GM12874 (cell line): Measurements from ENCODE around the gene NLRX1.

ENCODE experiments used
- TF ChIP-seq, protein P1 (sequence below): IDR thresholded peaks from 2 replicates; pipeline ENCODE4 v1.5.1; 2011; ENCODE audit warnings: low read depth, mild to moderate bottlenecking, control low read depth, low read length, moderate library complexity; ENCODE audit not compliant: insufficient read depth

The NLRX1 gene

GRCh38 chr11:119168471-119169281, at the start of gene NLRX1:
TSS of gene NLRX1 (plus strand) at chr11:119168725. CDS start at chr11:119171404, 2,679 bp downstream.
- TF ChIP-seq, protein P1, sequence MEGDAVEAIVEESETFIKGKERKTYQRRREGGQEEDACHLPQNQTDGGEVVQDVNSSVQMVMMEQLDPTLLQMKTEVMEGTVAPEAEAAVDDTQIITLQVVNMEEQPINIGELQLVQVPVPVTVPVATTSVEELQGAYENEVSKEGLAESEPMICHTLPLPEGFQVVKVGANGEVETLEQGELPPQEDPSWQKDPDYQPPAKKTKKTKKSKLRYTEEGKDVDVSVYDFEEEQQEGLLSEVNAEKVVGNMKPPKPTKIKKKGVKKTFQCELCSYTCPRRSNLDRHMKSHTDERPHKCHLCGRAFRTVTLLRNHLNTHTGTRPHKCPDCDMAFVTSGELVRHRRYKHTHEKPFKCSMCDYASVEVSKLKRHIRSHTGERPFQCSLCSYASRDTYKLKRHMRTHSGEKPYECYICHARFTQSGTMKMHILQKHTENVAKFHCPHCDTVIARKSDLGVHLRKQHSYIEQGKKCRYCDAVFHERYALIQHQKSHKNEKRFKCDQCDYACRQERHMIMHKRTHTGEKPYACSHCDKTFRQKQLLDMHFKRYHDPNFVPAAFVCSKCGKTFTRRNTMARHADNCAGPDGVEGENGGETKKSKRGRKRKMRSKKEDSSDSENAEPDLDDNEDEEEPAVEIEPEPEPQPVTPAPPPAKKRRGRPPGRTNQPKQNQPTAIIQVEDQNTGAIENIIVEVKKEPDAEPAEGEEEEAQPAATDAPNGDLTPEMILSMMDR, result peak; percentile 96

DNA sequence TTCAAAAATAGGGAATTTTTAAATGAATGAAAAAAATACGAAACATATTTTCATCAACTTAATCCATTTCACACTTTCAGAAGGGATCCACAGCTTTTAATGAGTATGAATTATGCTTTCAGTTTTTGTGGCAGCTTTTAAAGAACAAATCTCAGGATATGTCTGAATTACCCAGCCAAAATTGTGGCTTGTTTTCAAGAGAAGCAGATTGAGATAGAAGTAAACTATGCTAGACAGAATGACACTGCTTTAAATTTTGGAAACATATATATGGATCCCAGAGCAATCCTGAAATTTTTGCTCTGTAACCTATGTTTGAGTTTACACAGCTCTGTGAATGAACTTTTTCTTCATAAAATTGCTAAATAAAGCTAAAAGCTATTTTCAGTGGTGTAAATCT, 49.6 kb upstream of the NLRX1 start:
- TF ChIP-seq, protein P1, result no peak

- TF ChIP-seq, protein P1, result no peak
Measured at GRCh38 chr11:119120639-119121007, 47.9 kb upstream of the NLRX1 start.

- TF ChIP-seq, protein P1, result no peak
Measured at GRCh38 chr11:119121008-119121810, 47.3 kb upstream of the NLRX1 start, which contains the start of gene HINFP. TSS of gene HINFP (plus strand) at chr11:119121580. CDS start at chr11:119126945, 5,365 bp downstream.

DNA sequence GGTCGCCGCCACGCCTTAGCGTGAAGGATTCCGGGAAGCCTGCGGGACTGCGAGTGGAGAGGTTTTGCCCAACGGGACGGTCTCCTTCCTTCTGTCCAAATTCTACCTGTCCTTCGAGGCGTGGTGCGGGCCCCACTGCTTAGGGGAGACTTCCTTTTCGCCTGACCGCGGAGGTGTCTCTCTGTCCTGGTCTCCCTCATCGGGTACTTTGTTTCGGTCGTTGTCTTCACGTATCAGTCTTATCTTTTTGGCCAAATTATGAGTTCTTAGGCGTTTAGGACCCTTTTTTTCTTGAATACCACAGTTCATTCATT, 46.8 kb upstream of the NLRX1 start:
- TF ChIP-seq, protein P1, result no peak

GRCh38 chr11:119125821-119126220, 42.7 kb upstream of the NLRX1 start:
- TF ChIP-seq, protein P1, result no peak

GRCh38 chr11:119126675-119127268, 41.8 kb upstream of the NLRX1 start:
- TF ChIP-seq, protein P1, result no peak
